ENCODE measurements around the gene ZBTB5. TPM values are rescaled to one million over a fixed set of nuclear protein-coding genes. Genes with fewer than 3 reads are reported as not detected.

ZBTB5 gene, protein sequence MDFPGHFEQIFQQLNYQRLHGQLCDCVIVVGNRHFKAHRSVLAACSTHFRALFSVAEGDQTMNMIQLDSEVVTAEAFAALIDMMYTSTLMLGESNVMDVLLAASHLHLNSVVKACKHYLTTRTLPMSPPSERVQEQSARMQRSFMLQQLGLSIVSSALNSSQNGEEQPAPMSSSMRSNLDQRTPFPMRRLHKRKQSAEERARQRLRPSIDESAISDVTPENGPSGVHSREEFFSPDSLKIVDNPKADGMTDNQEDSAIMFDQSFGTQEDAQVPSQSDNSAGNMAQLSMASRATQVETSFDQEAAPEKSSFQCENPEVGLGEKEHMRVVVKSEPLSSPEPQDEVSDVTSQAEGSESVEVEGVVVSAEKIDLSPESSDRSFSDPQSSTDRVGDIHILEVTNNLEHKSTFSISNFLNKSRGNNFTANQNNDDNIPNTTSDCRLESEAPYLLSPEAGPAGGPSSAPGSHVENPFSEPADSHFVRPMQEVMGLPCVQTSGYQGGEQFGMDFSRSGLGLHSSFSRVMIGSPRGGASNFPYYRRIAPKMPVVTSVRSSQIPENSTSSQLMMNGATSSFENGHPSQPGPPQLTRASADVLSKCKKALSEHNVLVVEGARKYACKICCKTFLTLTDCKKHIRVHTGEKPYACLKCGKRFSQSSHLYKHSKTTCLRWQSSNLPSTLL
- total RNA-seq: 7.0 and 7.3 TPM in 2 replicates

DNA sequence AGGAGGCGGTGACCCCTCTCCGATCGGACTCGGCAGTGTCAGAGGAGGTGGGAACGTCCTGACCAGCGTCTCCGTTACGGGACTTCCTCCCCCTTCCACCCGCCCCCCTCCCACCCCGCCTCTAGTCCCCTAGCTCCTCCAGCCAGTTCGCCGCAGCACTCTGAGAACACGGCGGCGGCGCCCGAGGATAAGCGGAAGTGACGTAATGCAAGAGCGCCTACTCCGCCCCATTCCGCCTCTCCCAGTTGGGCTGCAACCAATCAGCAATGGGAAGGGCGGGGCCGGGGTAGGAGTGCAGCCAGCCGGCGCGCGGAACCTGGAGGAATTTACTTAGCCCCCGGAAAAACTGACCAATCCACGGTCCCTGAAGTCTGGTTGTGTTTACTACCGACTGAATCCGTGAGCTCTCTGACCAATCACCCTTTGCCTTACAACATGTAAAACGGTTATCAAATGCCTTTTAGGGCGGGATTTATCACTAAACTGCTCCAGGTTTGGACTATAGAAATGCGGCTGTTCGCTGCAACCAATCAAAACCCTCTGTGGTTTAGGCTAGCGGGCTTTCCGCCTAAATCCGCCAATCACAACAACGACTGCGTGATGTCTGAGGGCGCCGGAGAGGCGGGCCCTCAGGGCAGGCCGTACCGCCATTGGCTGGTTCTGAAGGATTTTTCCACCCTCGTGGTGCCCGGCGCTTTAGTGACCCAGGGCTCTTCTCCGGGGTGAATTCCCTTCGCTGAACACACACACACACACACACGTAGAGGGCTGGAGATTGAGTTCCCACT, at the start of gene ZBTB5:
Gene ZBTB5 (minus strand): TSS at position 202 of the 788 bp plus-strand sequence. CDS start 22,899 bp downstream, outside the sequence.

DNA sequence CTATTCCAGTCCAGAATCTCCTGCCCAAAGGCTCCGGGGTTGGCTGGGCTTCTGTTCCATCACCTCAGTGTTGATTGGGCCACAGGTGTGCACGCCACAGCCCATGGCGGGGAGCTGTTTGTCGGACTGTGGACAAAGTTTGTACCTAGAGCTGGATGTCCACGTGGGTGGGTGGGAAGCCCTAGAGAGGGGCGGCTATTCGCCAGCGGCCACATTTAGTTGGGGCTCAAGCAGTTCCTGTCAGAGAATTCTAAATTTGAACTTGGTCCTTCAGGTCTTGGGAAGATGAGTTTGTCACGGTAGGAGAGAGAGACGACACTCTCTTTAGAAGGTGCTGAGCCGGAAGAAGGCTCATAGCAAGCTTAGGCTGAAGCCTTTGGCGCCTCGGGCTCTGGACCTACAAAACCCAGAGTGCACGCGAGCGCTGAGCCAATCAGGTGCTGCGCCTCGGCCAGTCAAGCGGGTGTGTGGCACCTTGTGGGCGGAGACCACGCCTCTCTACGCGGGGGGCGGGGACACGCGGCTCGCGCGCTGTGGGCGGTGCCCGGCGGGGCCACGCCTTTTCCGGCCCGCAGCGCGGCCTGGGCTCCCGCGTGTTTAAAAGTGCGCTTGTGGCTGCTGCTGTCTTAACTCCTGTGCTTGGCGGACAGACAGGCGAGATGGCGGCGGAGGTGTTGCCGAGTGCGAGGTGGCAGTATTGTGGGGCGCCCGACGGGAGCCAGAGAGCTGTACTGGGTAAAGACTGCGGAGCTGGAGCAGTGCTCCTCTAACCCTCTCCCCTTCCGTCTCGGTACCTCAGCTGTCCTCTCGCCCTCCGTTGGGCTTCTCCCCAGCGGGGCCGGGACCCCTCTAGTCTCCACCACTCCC, 20.4 kb upstream of the ZBTB5 start, which contains the start of gene POLR1E:
Gene POLR1E (plus strand): TSS at position 560 of the 867 bp plus-strand sequence. CDS start 100 bp downstream, at position 660.

GRCh38 chr9:37422289-37423104, 42.8 kb downstream of the ZBTB5 start, which contains the start of gene GRHPR:
Gene GRHPR, plus strand, starts transcription at chr9:37422696. Its CDS starts 55 bp downstream, at chr9:37422751.

Other genes with a start within 250 kb of the ZBTB5 start
- 154 and 160 TPM in 2 replicates for gene GRHPR, start 42.8 kb downstream of the ZBTB5 start, total RNA-seq
- gene POLR1E, start 20.5 kb upstream of the ZBTB5 start, total RNA-seq: 15.7 and 18.9 TPM in 2 replicates
- gene FBXO10, start 110.9 kb upstream of the ZBTB5 start, total RNA-seq: 5.1 and 8.7 TPM in 2 replicates
- gene TOMM5, start 127.1 kb upstream of the ZBTB5 start, total RNA-seq: 173 and 214 TPM in 2 replicates
- not detected in 2 replicates for gene FRMPD1, start 185.5 kb upstream of the ZBTB5 start, total RNA-seq

Measured in mammary microvascular endothelial cell (primary cell).